ENCODE data around the gene PTPRE.

Gene PTPRE

DNA sequence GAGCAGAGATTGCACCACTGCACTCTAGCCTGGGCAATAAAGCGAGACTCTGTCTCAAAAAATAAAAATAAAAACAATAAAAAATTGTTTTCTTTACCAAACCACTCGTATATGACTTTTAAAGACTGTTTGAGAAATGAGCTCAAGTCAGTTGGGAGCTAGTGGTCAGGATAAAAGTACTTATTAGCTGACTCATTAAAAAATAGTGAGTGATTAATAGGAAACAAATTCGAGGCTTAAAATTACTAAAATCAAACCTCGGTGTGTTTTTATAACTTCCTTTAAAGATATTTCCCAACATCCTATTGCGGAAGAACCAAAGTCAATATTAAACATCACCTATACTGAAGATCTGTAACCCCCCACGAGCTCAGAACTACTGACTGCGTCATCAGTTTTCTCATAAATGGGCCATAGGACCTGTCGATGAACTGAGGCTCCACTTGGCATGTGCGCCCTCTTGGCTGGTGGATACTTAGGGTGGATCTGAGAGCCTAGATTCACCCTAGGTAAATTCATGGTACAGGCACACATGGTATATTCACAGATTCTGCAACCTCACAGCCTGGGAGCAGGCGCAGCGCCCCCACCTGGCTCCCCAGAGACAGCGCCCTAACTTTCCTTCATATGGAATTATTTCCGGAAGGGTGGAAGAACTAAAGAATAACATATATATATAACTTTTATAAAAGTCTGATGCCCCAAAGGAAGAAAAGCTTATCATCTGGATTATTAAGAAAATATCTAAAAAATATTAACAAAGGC lies 210.1 kb downstream of the PTPRE start:
- Histone ChIP-seq H3K9me3 (ENCODE audit: low read depth, low read length) (no peaks in the 10 kb centered on the region), H3K9ac (ENCODE audit: insufficient read length) (no peak overlapping the region), H3K4me3 (no peak overlapping the region), H3K36me3 (ENCODE audit: insufficient read depth, low read length) (peaks cover 85% of the 10 kb centered on the region), H3K27ac (no peak overlapping the region)
- no peak for DNase-seq (ENCODE audit: low read depth, low spot score)
- no peak for TF ChIP-seq FOXP2 (optimal IDR thresholded peaks at IDR 0.05; ENCODE audit: control extremely low read depth, extremely low read length, insufficient read depth)

DNA sequence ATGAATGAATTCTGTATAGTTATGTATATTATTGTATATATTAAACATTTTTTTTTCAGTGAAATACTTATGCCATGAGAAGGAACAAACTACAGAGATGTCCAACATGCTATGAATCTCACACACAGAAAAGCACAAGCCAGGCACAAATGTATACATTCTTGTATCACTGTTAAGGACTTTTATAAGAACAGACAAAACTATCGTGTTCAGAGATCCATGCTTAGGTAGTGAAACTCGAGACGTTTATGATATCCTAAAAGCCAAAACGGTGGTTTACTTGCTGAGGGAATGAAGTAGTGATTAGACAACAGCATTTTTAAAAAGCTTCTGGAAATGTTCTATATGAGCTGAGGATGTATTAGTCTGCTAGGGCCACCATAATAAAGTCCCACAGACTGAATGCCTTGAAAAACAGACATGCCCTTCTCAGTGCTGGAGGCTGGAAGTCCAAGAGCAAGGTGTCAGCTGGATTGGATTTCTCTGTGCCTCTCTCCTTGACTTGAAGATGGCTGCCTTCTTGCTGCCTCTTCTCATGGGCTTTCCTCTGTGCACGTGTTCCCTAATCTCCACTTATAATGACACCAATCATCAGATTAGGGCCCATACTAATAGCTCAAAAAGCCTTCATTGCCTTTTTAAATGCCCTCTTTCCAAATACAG lies 215.0 kb downstream of the PTPRE start:
- no peak for DNase-seq (ENCODE audit: low read depth, low spot score)
- no peak overlapping the region for H3K9ac ChIP-seq (ENCODE audit: insufficient read length)
- peaks cover 65% of the 10 kb centered on the region for H3K36me3 ChIP-seq (ENCODE audit: insufficient read depth, low read length)
- no peak overlapping the region for H3K4me3 ChIP-seq
- no peak overlapping the region for H3K27ac ChIP-seq
- H3K9me3 ChIP-seq (ENCODE audit: low read depth, low read length): no peaks in the 10 kb centered on the region
- no peak for TF ChIP-seq FOXP2 (optimal IDR thresholded peaks at IDR 0.05; ENCODE audit: control extremely low read depth, extremely low read length, insufficient read depth)
- no peak for TF ChIP-seq POLR2AphosphoS5 (IDR thresholded peaks at IDR 0.05; ENCODE audit: borderline replicate concordance, low read depth, low read length)
- no peak for TF ChIP-seq EZH2 (IDR thresholded peaks at IDR 0.05)

DNA sequence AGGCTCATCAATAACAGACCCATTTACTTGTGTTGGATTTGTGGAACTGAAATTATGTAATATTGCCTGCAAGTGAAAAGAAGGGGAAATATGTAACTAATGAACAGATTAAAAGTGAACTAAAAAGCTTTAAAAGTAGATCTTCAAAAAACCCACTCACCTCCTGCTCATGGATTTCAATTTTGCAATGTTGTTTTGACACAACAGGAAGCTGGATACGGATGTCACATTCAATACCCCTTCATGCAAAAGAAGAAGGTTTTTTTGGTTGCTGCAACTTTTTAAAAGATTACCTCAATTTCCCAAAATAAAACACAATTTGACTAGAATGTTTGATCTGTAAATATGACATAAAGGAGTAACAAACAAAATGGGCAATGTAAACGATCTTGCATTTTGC lies 216.0 kb downstream of the PTPRE start:
- Histone ChIP-seq H3K4me3 (no peak overlapping the region), H3K9ac (ENCODE audit: insufficient read length) (no peak overlapping the region), H3K9me3 (ENCODE audit: low read depth, low read length) (no peaks in the 10 kb centered on the region), H3K36me3 (ENCODE audit: insufficient read depth, low read length) (peaks cover 58% of the 10 kb centered on the region), H3K27ac (no peak overlapping the region)
- TF ChIP-seq POLR2AphosphoS5 (IDR thresholded peaks at IDR 0.05; ENCODE audit: borderline replicate concordance, low read depth, low read length): no peak
- TF ChIP-seq FOXP2 (optimal IDR thresholded peaks at IDR 0.05; ENCODE audit: control extremely low read depth, extremely low read length, insufficient read depth): no peak
- no peak for TF ChIP-seq EZH2 (IDR thresholded peaks at IDR 0.05)
- no peak for DNase-seq (ENCODE audit: low read depth, low spot score)

DNA sequence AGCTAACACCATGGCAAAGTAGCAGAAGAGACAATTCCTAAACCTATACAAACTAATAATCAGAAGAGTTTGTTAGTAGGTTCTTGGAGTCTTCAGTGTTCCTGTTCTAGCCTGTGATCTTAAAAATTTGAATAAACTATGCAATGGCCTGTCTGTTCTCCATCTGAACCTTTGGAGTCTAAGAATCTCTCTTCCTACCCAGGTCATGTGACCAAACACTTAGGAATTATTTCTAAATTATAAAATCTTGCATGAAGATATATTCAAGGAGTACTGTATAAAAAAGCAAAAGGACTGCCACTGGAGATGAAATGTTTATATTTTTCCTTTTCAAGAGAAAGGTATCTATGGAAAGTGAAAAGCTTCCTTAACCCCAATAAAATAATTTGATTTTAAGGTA lies 216.9 kb downstream of the PTPRE start:
- DNase-seq (ENCODE audit: low read depth, low spot score): no peak
- Histone ChIP-seq H3K27ac (no peak overlapping the region), H3K9me3 (ENCODE audit: low read depth, low read length) (no peaks in the 10 kb centered on the region), H3K36me3 (ENCODE audit: insufficient read depth, low read length) (peaks cover 52% of the 10 kb centered on the region), H3K9ac (ENCODE audit: insufficient read length) (no peak overlapping the region), H3K4me3 (peak overlapping the region; percentile 82)
- TF ChIP-seq POLR2AphosphoS5 (IDR thresholded peaks at IDR 0.05; ENCODE audit: borderline replicate concordance, low read depth, low read length) (no peak), FOXP2 (optimal IDR thresholded peaks at IDR 0.05; ENCODE audit: control extremely low read depth, extremely low read length, insufficient read depth) (no peak)

DNA sequence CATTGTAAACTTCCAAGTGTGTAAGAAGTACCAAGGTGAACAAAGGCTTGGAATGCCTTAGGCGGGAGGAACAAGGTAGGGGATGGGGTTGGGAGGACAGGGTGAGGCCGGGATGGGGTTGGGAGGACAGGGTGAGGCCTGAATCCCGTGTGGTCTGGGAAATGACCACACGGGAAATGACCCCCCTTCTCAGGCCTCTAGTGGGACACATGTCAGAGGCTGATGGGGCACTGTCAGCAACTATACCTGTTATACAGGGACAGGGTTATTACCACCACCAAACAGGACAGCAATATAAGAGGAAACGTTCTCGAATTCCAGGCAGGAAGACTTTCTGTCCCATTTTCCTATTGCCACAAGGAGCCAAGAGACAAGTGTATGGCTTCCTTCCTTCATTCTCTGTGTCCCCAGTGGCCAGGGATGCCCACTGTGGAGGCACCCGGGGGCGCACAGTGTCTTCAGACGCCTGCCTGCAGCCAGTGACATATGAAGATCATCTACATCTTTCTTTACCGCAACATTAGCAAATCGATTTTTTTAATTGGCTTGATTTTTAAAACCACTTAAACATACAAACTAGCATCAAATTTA lies 218.0 kb downstream of the PTPRE start:
- Histone ChIP-seq H3K9ac (ENCODE audit: insufficient read length) (peak overlapping the region; percentile 90), H3K4me3 (peak overlapping the region; percentile 82), H3K9me3 (ENCODE audit: low read depth, low read length) (no peaks in the 10 kb centered on the region), H3K27ac (no peak overlapping the region), H3K36me3 (ENCODE audit: insufficient read depth, low read length) (peaks cover 41% of the 10 kb centered on the region)
- no peak for DNase-seq (ENCODE audit: low read depth, low spot score)
- TF ChIP-seq POLR2AphosphoS5 (IDR thresholded peaks at IDR 0.05; ENCODE audit: borderline replicate concordance, low read depth, low read length): no peak
- no peak for TF ChIP-seq EZH2 (IDR thresholded peaks at IDR 0.05)
- TF ChIP-seq FOXP2 (optimal IDR thresholded peaks at IDR 0.05; ENCODE audit: control extremely low read depth, extremely low read length, insufficient read depth): no peak

DNA sequence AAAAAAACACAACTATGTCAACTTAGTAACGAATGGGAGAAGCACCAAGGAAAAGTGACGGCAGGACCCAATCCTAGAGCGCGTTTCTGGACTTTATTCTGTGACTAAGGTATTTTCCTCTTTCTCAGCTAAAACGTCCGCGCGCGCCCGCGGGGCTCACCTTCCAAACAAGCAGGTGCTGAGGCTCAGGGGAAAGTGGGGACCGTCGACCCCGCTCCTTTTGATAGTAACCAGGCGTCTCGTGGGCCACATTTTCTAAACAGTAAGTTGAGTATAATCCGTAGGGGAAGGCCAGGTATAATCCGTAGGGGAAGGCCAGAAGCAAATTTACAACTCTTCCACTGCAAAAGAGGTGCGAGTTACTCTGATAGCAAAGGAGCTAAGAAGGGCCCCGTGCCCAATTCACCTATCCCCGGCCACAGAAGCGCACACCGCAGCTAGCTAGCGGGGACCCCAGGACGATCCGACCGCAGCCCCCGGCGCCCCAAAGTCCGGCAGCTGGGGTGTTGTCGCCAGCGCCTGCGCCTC lies 218.6 kb downstream of the PTPRE start:
- peaks cover 35% of the 10 kb centered on the region for H3K36me3 ChIP-seq (ENCODE audit: insufficient read depth, low read length)
- H3K9ac ChIP-seq (ENCODE audit: insufficient read length): peak overlapping the region; percentile 90
- no peak overlapping the region for H3K27ac ChIP-seq
- no peak for TF ChIP-seq EZH2 (IDR thresholded peaks at IDR 0.05)
- no peak for TF ChIP-seq POLR2AphosphoS5 (IDR thresholded peaks at IDR 0.05; ENCODE audit: borderline replicate concordance, low read depth, low read length)
- no peak for TF ChIP-seq FOXP2 (optimal IDR thresholded peaks at IDR 0.05; ENCODE audit: control extremely low read depth, extremely low read length, insufficient read depth)
- H3K9me3 ChIP-seq (ENCODE audit: low read depth, low read length): no peaks in the 10 kb centered on the region
- DNase-seq (ENCODE audit: low read depth, low spot score): no peak
- H3K4me3 ChIP-seq: peak overlapping the region; percentile 82

DNA sequence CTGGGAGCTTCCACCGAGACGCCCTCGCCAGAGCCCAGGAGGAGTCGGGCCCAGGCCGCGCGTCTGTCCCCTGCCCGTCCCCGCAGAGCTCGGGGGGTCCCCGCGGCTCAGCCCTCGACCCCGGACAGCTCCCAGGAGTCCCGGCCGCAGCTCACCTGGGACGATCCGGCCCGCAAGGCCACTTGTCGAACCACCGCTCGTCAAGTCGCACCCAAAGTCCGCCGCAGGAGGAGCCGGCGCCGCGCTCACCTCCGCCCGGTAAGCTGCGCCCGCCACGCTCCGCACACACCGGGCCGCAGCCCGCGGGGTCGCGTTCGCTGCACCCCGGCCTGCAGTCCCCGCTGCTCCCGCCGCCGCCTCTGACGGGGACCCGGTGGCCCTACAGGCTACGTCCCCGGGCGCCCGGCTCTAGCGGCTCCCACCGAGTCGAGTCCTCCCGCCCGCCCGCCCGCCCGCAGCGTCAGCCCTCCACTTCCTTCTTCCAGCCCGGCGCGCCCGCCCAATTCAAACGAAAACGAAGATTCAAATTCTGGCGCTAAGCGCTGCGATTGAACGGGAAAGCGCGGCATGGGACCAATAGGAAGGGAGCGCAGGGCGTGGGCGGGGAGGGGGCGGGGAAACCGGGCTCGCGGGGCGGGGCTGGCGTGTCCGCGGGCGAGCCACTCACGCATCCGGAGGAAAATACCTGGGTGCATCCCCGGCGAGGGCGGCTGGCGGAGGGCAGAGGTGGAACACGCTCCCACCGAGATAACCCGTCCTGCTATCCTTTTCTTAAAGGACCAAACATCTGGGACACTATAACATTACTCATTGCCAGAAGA lies 219.3 kb downstream of the PTPRE start, which contains the start of gene MKI67:
MKI67 (minus strand) TSS at position 480 of the 821 bp plus-strand sequence. CDS start 756 bp downstream, outside the sequence.
- H3K4me3 ChIP-seq: peak within 1 kb of the TSS; percentile 82
- no peak within 1 kb of the TSS for H3K27ac ChIP-seq
- peaks cover 30% of the 10 kb centered on the region for H3K36me3 ChIP-seq (ENCODE audit: insufficient read depth, low read length)
- TF ChIP-seq EZH2 (IDR thresholded peaks at IDR 0.05) (no peak), POLR2AphosphoS5 (IDR thresholded peaks at IDR 0.05; ENCODE audit: borderline replicate concordance, low read depth, low read length) (peak; percentile 49; the same call in 1 of the 2 replicates), FOXP2 (optimal IDR thresholded peaks at IDR 0.05; ENCODE audit: control extremely low read depth, extremely low read length, insufficient read depth) (no peak)
- peak within 1 kb of the TSS; percentile 90 for H3K9ac ChIP-seq (ENCODE audit: insufficient read length)
- H3K9me3 ChIP-seq (ENCODE audit: low read depth, low read length): no peaks in the 10 kb centered on the region
- peak; percentile 22 for DNase-seq (ENCODE audit: low read depth, low spot score)
